Parathyroid adenoma (tissue), 2 donors: Measurements from ENCODE around the gene UAP1L1.

Experiments
- H2AFZ ChIP-seq: fragments of 300-600 bp; sonication (generic); one replicate; pipeline ENCODE4 v1.7.0; 2017; ENCODE audit warnings: antibody characterized with exemption, mild to moderate bottlenecking
- H3K27ac ChIP-seq: fragments of 300-600 bp; sonication (generic); one replicate; pipeline ENCODE4 v1.7.0; 2017
- H3K27me3 ChIP-seq: fragments of 300-600 bp; sonication (generic); one replicate; pipeline ENCODE4 v1.7.0; 2017; ENCODE audit warnings: low read length; ENCODE audit not compliant: control insufficient read depth, insufficient read depth
- H3K36me3 ChIP-seq: fragments of 300-600 bp; sonication (generic); one replicate; pipeline ENCODE4 v1.7.0; 2017; ENCODE audit warnings: low read length; ENCODE audit not compliant: control insufficient read depth, insufficient read depth
- H3K4me1 ChIP-seq: fragments of 300-600 bp; sonication (generic); one replicate; pipeline ENCODE4 v1.7.0; 2017; ENCODE audit warnings: control low read depth
- H3K4me2 ChIP-seq: fragments of 300-600 bp; sonication (generic); one replicate; pipeline ENCODE4 v1.7.0; 2017; ENCODE audit warnings: low read length
- H3K4me3 ChIP-seq: fragments of 300-600 bp; sonication (generic); one replicate; pipeline ENCODE4 v1.7.0; 2017; ENCODE audit warnings: low read depth, low read length
- H3K79me2 ChIP-seq: fragments of 300-600 bp; sonication (generic); one replicate; pipeline ENCODE4 v1.7.0; 2017; ENCODE audit warnings: control low read depth
- H3K9ac ChIP-seq: fragments of 300-600 bp; sonication (generic); one replicate; pipeline ENCODE4 v1.7.0; 2017; ENCODE audit warnings: mild to moderate bottlenecking
- H3K9me3 ChIP-seq: fragments of 300-600 bp; sonication (generic); one replicate; pipeline ENCODE4 v1.7.0; 2017; ENCODE audit warnings: low read length; ENCODE audit not compliant: control insufficient read depth
- CTCF ChIP-seq: fragments of 300-600 bp; sonication (generic); IDR thresholded peaks from one replicate; pipeline ENCODE4 v1.7.0; 2017; ENCODE audit warnings: antibody characterized with exemption, mild to moderate bottlenecking
- donor health status: primary hyperparathyroidism.

Gene UAP1L1

GRCh38 chr9:137066096-137066861 is 11.0 kb upstream of the UAP1L1 start:
- H3K9ac ChIP-seq = no peak overlapping the region

GRCh38 chr9:137067860-137068538 is 9.3 kb upstream of the UAP1L1 start:
- no peak overlapping the region for H3K9ac ChIP-seq
- H3K27ac ChIP-seq = no peak overlapping the region
- no peak overlapping the region for H3K4me2 ChIP-seq
- no peaks in the 10 kb centered on the region for H3K27me3 ChIP-seq
- no peaks in the 10 kb centered on the region for H3K36me3 ChIP-seq
- peaks cover 2% of the 10 kb centered on the region for H3K4me1 ChIP-seq
- no peaks in the 10 kb centered on the region for H3K79me2 ChIP-seq
- TF ChIP-seq CTCF = peak; percentile 56
- H3K4me3 ChIP-seq = no peak overlapping the region
- no peaks in the 10 kb centered on the region for H3K9me3 ChIP-seq
- no peak overlapping the region for H2AFZ ChIP-seq

More at GRCh38 chr9:137066096-137066861, 11.0 kb upstream of the UAP1L1 start:
- no peak overlapping the region for H3K4me2 ChIP-seq
- no peaks in the 10 kb centered on the region for H3K27me3 ChIP-seq
- no peak overlapping the region for H3K4me3 ChIP-seq
- no peak overlapping the region for H3K27ac ChIP-seq
- H3K4me1 ChIP-seq = peaks cover 2% of the 10 kb centered on the region
- TF ChIP-seq CTCF = no peak
- H3K36me3 ChIP-seq = no peaks in the 10 kb centered on the region
- H3K79me2 ChIP-seq = no peaks in the 10 kb centered on the region
- no peaks in the 10 kb centered on the region for H3K9me3 ChIP-seq
- H2AFZ ChIP-seq = no peak overlapping the region

GRCh38 chr9:137068539-137069507 is 8.5 kb upstream of the UAP1L1 start:
- no peaks in the 10 kb centered on the region for H3K27me3 ChIP-seq
- H3K4me2 ChIP-seq = no peak overlapping the region
- no peak for TF ChIP-seq CTCF
- H2AFZ ChIP-seq = no peak overlapping the region
- H3K79me2 ChIP-seq = no peaks in the 10 kb centered on the region
- H3K27ac ChIP-seq = no peak overlapping the region
- H3K9ac ChIP-seq = no peak overlapping the region
- H3K4me1 ChIP-seq = peaks cover 2% of the 10 kb centered on the region
- no peak overlapping the region for H3K4me3 ChIP-seq
- no peaks in the 10 kb centered on the region for H3K36me3 ChIP-seq
- H3K9me3 ChIP-seq = no peaks in the 10 kb centered on the region

- no peaks in the 10 kb centered on the region for H3K27me3 ChIP-seq
- no peak overlapping the region for H3K27ac ChIP-seq
- no peak for TF ChIP-seq CTCF
- no peak overlapping the region for H3K9ac ChIP-seq
- H3K79me2 ChIP-seq = no peaks in the 10 kb centered on the region
- no peak overlapping the region for H3K4me3 ChIP-seq
- H3K4me2 ChIP-seq = no peak overlapping the region
- no peaks in the 10 kb centered on the region for H3K36me3 ChIP-seq
- H3K4me1 ChIP-seq = peaks cover 2% of the 10 kb centered on the region
- H2AFZ ChIP-seq = no peak overlapping the region
- no peaks in the 10 kb centered on the region for H3K9me3 ChIP-seq
These were observed 7.7 kb upstream of the UAP1L1 start for GRCh38 chr9:137069508-137070091.
